Natural killer cell (primary cell): ENCODE data around the gene GRK6. TPM values are rescaled to one million over a fixed set of nuclear protein-coding genes. Genes with fewer than 3 reads are reported as not detected.
A peak's percentile ranks its signal among the peaks of the same experiment; 100 is the strongest.

Experiments
- ATAC-seq, 3 donors: fragments of 150-1000 bp in 2 of 3; fragments of 200-7000 bp in 1 of 3; cut with Tn5 transposase; 1 replicate in 1 of 3; 2 replicates in 2 of 3; pipeline ENCODE4 v1.10.0; 2021; ENCODE audit warnings: mild to moderate bottlenecking in 2 of 3, moderate library complexity in 2 of 3
- DNase-seq, 2 donors: peaks; one replicate each; pipeline versions ENCODE4 v3.0.0 to v3.0.0-alpha.2; 2013 to 2021; ENCODE audit warnings: mixed read lengths in 1 of 2
- H3K27ac ChIP-seq: one replicate; pipeline ENCODE4 v1.5.1; 2013; ENCODE audit warnings: mild to moderate bottlenecking, low read length
- H3K27me3 ChIP-seq: one replicate; pipeline ENCODE4 v1.6.1; 2013; ENCODE audit warnings: low read length; ENCODE audit not compliant: control insufficient read depth, insufficient read depth
- H3K36me3 ChIP-seq: one replicate; pipeline ENCODE4 v1.6.1; 2013; ENCODE audit warnings: low read length; ENCODE audit not compliant: control insufficient read depth, insufficient read depth
- H3K4me1 ChIP-seq: one replicate; pipeline ENCODE4 v1.6.1; 2013; ENCODE audit warnings: low read length; ENCODE audit not compliant: control insufficient read depth, insufficient read depth
- H3K4me3 ChIP-seq: one replicate; pipeline ENCODE4 v1.5.1; 2013; ENCODE audit warnings: low read length
- H3K9me3 ChIP-seq: one replicate; pipeline ENCODE4 v1.6.1; 2013; ENCODE audit warnings: low read length; ENCODE audit not compliant: control insufficient read depth, insufficient read depth
- H3K27ac Mint-ChIP-seq, 2 donors: one replicate each; pipeline ENCODE4 v1.8.0; 2022; ENCODE audit warnings: mild to moderate bottlenecking in 2 of 2, mixed read lengths in 2 of 2, moderate library complexity in 1 of 2
- H3K27me3 Mint-ChIP-seq, 2 donors: one replicate each; pipeline ENCODE4 v1.8.0; 2022; ENCODE audit warnings: low read depth in 2 of 2, mixed read lengths in 2 of 2
- H3K36me3 Mint-ChIP-seq: one replicate; pipeline ENCODE4 v1.8.0; 2022; ENCODE audit warnings: mixed read lengths
- H3K4me1 Mint-ChIP-seq, 2 donors: one replicate each; pipeline ENCODE4 v1.8.0; 2022; ENCODE audit warnings: mixed read lengths in 2 of 2
- H3K4me3 Mint-ChIP-seq: one replicate; pipeline ENCODE4 v1.8.0; 2022; ENCODE audit warnings: mild to moderate bottlenecking, moderate library complexity, mixed read lengths
- H3K9me3 Mint-ChIP-seq, 2 donors: one replicate each; pipeline ENCODE4 v1.8.0; 2022; ENCODE audit warnings: mixed read lengths in 2 of 2
- CTCF ChIP-seq: fragments of 200-600 bp; IDR thresholded peaks from one replicate; pipeline ENCODE4 v1.8.0; 2022; ENCODE audit warnings: antibody characterized with exemption
- WGBS: methylation state at CpG from one replicate; pipeline ENCODE4 v1.1.7; 2013; ENCODE audit warnings: missing lambda C conversion rate; ENCODE audit not compliant: insufficient coverage; 5-methylcytosine and 5-hydroxymethylcytosine counted together
- intact Hi-C: fragments of 100-400 bp; cut with micrococcal nuclease; formaldehyde crosslinking; loops from one replicate; pipeline ENCODE4 v1.14.2; 2022
- total RNA-seq, 4 donors: library from RNA; stranded (reverse); fragments of 120-200 nt in 1 of 4; gene quantifications; one replicate each; pipeline versions ENCODE4 v1.2.3 to v1.2.4, GENCODE V29; 2013 to 2022

GRK6 gene
- total RNA-seq, 3 donors from 2014 or later (not counting 1 experiment from before 2014, with no cell fraction given), result 173 to 221 (median 190) TPM

DNA sequence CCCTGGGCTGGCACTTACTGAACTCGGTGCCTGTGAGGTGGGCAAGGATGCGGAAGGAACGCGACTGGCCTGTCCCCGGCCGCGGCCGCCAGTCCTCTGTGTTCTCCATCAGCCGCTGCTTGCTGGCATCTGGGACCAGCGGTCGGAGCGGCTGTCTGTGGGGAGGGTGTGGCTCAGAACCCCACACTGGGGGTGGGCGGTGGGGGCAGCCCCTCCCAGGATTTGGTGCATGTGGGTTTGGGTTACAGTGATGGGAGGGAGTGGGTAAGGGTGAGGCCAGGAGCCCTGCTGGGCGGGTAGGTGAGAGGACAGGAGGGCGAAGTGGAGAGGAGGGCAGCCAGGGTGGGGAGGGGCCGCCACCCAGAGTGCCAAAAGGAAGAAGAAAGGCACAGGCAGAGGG is 64.5 kb downstream of the GRK6 start:
- Mint-ChIP-seq H3K36me3 (no peaks in the 10 kb centered on the region), H3K4me1 (peaks cover 0 to 28% of the 10 kb centered on the region in 2 donors), H3K9me3 (no peaks in the 10 kb centered on the region), H3K4me3 (no peak overlapping the region), H3K27me3 (no peaks in the 10 kb centered on the region), H3K27ac (peak overlapping the region in 1 of 2 donors; percentile 45)
- H3K9me3 ChIP-seq, result no peaks in the 10 kb centered on the region
- H3K4me3 ChIP-seq, result no peak overlapping the region
- no peak overlapping the region for H3K27ac ChIP-seq
- no peaks in the 10 kb centered on the region for H3K27me3 ChIP-seq
- no peaks in the 10 kb centered on the region for H3K36me3 ChIP-seq
- no peak for TF ChIP-seq CTCF
- intact Hi-C loops, result loop anchor here (10.0 kb wide), 1 partner anchor 376 kb away; no protein-coding TSS in a partner anchor
- peaks cover 33% of the 10 kb centered on the region for H3K4me1 ChIP-seq
- WGBS, result 97% methylated on average over 16 of the region's 16 CpGs
- DNase-seq (no peak), ATAC-seq (no peak)

DNA sequence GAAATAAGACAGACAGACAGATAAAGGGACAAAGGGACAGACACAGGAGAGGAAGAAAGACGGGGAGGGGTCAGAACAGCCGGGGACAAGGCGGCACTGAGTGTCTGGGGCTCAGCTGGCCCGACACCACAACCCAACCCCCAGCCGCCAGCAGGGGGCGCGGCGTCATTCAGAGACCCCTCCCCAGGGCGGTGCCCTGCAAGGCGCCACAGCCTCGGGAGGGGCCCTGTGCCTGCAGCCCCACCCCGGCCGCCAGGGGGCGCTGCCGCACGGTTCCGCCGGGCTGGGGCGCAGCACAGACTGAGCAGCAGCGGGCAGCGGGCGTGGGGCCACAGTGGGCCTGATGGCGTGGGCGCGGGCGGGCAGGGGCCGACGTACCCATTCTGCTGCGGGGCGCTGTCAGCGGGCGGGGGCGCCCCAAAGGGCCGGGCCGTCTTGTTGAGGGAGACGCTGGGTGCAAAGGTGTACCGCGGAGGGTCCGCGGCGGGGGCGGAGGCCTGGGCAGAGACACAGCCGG is 65.0 kb downstream of the GRK6 start:
- Mint-ChIP-seq H3K4me3 (no peak overlapping the region), H3K27me3 (no peaks in the 10 kb centered on the region), H3K9me3 (no peaks in the 10 kb centered on the region), H3K27ac (peak overlapping the region in 1 of 2 donors; percentile 45), H3K36me3 (no peaks in the 10 kb centered on the region), H3K4me1 (peaks cover 0 to 32% of the 10 kb centered on the region in 2 donors)
- intact Hi-C loops, result loop anchor here (10.0 kb wide), 1 partner anchor 377 kb away; no protein-coding TSS in a partner anchor
- H3K27ac ChIP-seq, result no peak overlapping the region
- no peak overlapping the region for H3K4me3 ChIP-seq
- no peaks in the 10 kb centered on the region for H3K36me3 ChIP-seq
- H3K4me1 ChIP-seq, result peaks cover 37% of the 10 kb centered on the region
- H3K27me3 ChIP-seq, result no peaks in the 10 kb centered on the region
- ATAC-seq (peak in 1 of 3 donors; percentile 17), DNase-seq (peak in 1 of 2 donors; percentile 42)
- H3K9me3 ChIP-seq, result no peaks in the 10 kb centered on the region
- TF ChIP-seq CTCF, result no peak
- WGBS, result 88% methylated on average over 37 of the region's 43 CpGs

- no peaks in the 10 kb centered on the region for H3K27me3 Mint-ChIP-seq
- Histone ChIP-seq H3K9me3 (no peaks in the 10 kb centered on the region), H3K27ac (no peak overlapping the region), H3K4me1 (peaks cover 44% of the 10 kb centered on the region), H3K36me3 (no peaks in the 10 kb centered on the region), H3K4me3 (no peak overlapping the region), H3K27me3 (no peaks in the 10 kb centered on the region)
- WGBS, result 97% methylated on average over 54 of the region's 54 CpGs
- ATAC-seq, result no peak
- intact Hi-C loops, result loop anchor here (10.0 kb wide), 1 partner anchor 377 kb away; no protein-coding TSS in a partner anchor
- no peak for TF ChIP-seq CTCF
- H3K36me3 Mint-ChIP-seq, result no peaks in the 10 kb centered on the region
- no peaks in the 10 kb centered on the region for H3K9me3 Mint-ChIP-seq
- H3K4me1 Mint-ChIP-seq, result peaks cover 0 to 33% of the 10 kb centered on the region in 2 donors
- no peak for DNase-seq
- H3K4me3 Mint-ChIP-seq, result no peak overlapping the region
- peak overlapping the region in 1 of 2 donors; percentile 80 for H3K27ac Mint-ChIP-seq
These were observed 65.7 kb downstream of the GRK6 start for GRCh38 chr5:177491983-177492746.

Other genes with a start within 250 kb of the GRK6 start
- gene RAB24, start 123.0 kb upstream of the GRK6 start, total RNA-seq, result 10 to 100 TPM; 42.5 to 55.4 (median 49.5) TPM
- gene PRELID1, start 122.9 kb upstream of the GRK6 start, total RNA-seq, result 10 to 100 TPM; 76.6 to 99.3 (median 91.6) TPM
- gene MXD3, start 114.8 kb upstream of the GRK6 start, total RNA-seq, result 10 to 100 TPM; 10.9 to 15.0 (median 15.0) TPM
- gene LMAN2, start 75.0 kb upstream of the GRK6 start, total RNA-seq, result 100 to 1,000 TPM; 112 to 124 (median 114) TPM
- gene RGS14, start 68.8 kb upstream of the GRK6 start, total RNA-seq, result 10 to 100 TPM; 57.3 to 87.0 (median 66.1) TPM
- gene SLC34A1, start 42.2 kb upstream of the GRK6 start, total RNA-seq, result under 1 TPM; 0.50 to 0.66 (median 0.63) TPM
- gene PFN3, start 26.0 kb upstream of the GRK6 start, total RNA-seq, result not detected
- gene F12, start 17.1 kb upstream of the GRK6 start, total RNA-seq, result 1 to 10 TPM in 1 of 3 donors, under 1 TPM in 2; 0.66 to 1.7 (median 0.93) TPM
- 10 to 100 TPM; 21.6 to 27.9 (median 23.3) TPM for gene PRR7, start 20.1 kb downstream of the GRK6 start, total RNA-seq
- gene DBN1, start 47.0 kb downstream of the GRK6 start, total RNA-seq, result 10 to 100 TPM; 13.7 to 25.2 (median 15.0) TPM
- 10 to 100 TPM in 2 of 3 donors, 1 to 10 TPM in 1; 9.7 to 58.7 (median 14.7) TPM for gene PDLIM7, start 70.9 kb downstream of the GRK6 start, total RNA-seq
- 10 to 100 TPM in 1 of 3 donors, 1 to 10 TPM in 2; 3.5 to 19.8 (median 9.1) TPM for gene DOK3, start 83.2 kb downstream of the GRK6 start, total RNA-seq
- gene DDX41, start 90.3 kb downstream of the GRK6 start, total RNA-seq, result 100 to 1,000 TPM in 1 of 3 donors, 10 to 100 TPM in 2; 66.6 to 106 (median 78.3) TPM
- gene FAM193B, start 127.9 kb downstream of the GRK6 start, total RNA-seq, result 100 to 1,000 TPM; 203 to 235 (median 216) TPM
- 100 to 1,000 TPM in 1 of 3 donors, 10 to 100 TPM in 2; 91.2 to 114 (median 94.4) TPM for gene TMED9, start 165.5 kb downstream of the GRK6 start, total RNA-seq
- gene B4GALT7, start 173.5 kb downstream of the GRK6 start, total RNA-seq, result 10 to 100 TPM; 28.7 to 38.5 (median 28.7) TPM